Fibroblast of mammary gland (primary cell): ENCODE results near the gene STK39.
"Not testable (repeated sequence)": the region's sequence is repeated elsewhere in the genome, so short reads cannot be mapped to it uniquely, and the experiment has no call there.

ENCODE experiments used
- DNase-seq: peaks from one replicate; pipeline ENCODE4 v3.0.0-alpha.2; 2010; ENCODE audit warnings: low read depth
- H3K4me3 ChIP-seq: 2 replicates; pipeline ENCODE4 v1.5.1; 2011; ENCODE audit warnings: low read depth, mild to moderate bottlenecking, low read length, moderate library complexity; ENCODE audit not compliant: control insufficient read depth
- TF ChIP-seq, protein P1 (sequence below): conservative IDR thresholded peaks from 2 replicates; pipeline ENCODE4 v1.5.1; 2011; ENCODE audit warnings: low read depth, low read length, inconsistent platforms; ENCODE audit not compliant: control insufficient read depth, insufficient read depth

The STK39 gene

DNA sequence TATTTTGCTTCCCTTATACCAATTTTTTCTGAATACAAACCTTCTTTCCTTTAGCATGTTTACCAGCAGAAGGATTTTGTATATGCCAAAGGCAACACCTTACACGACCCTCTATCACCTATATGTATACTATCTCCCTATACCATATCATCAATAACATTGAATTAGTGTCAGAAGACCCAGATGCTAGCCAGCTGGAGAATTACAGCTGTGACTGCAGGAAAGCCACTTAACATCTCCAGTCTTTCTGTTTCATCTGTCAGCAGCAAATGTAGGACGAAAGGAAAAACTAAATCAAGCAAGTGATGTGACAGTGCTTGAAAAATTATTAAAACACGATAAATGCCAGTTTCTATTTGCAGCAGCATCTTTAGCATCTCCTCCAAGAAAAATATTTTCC, 193.7 kb downstream of the STK39 start:
- H3K4me3 ChIP-seq = no peak overlapping the region
- TF ChIP-seq, protein P1, sequence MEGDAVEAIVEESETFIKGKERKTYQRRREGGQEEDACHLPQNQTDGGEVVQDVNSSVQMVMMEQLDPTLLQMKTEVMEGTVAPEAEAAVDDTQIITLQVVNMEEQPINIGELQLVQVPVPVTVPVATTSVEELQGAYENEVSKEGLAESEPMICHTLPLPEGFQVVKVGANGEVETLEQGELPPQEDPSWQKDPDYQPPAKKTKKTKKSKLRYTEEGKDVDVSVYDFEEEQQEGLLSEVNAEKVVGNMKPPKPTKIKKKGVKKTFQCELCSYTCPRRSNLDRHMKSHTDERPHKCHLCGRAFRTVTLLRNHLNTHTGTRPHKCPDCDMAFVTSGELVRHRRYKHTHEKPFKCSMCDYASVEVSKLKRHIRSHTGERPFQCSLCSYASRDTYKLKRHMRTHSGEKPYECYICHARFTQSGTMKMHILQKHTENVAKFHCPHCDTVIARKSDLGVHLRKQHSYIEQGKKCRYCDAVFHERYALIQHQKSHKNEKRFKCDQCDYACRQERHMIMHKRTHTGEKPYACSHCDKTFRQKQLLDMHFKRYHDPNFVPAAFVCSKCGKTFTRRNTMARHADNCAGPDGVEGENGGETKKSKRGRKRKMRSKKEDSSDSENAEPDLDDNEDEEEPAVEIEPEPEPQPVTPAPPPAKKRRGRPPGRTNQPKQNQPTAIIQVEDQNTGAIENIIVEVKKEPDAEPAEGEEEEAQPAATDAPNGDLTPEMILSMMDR = no peak
- no peak for DNase-seq

DNA sequence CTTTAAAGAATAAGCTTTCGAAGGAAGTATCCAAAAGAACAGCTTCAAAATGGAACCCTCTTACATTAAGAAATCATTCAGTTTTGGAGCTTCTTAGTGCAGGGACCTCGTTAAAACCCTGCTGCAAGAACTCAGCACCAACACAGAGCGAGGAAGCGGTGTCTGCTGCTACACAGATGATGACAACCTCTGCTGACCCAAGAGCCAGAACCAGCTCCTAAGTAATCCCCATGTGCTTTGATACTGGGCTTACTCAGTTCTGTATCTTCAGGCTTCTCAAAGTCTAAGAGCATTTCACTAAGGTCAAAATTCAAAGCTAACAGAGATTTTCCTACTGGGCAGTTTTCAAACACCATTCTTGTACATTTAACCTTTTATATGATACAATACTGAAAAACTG, 194.6 kb downstream of the STK39 start:
- no peak for DNase-seq
- H3K4me3 ChIP-seq = no peak overlapping the region
- TF ChIP-seq, protein P1 = no peak

GRCh38 chr2:168050377-168050776, 197.0 kb downstream of the STK39 start:
- no peak for DNase-seq
- TF ChIP-seq, protein P1 = no peak
- no peak overlapping the region for H3K4me3 ChIP-seq

DNA sequence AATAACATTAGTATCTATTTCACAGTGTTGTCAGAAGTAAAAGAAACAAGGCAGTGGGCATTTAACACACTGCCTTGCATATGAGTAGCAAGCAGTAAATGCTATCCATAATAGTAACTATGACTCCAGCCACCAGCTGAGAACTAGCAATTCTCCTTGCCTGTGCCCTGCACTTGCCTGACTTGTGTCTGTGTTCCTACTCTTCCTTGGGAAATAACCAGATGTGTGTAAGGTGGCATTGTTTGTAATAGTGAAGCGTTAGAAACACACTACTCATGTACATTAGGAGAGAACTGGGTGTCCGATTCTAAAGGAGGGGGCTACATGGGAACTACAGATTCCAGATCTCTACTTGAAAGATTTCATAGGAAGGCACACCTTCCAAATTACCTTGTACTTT, 197.8 kb downstream of the STK39 start:
- TF ChIP-seq, protein P1 = no peak
- no peak overlapping the region for H3K4me3 ChIP-seq
- no peak for DNase-seq

DNA sequence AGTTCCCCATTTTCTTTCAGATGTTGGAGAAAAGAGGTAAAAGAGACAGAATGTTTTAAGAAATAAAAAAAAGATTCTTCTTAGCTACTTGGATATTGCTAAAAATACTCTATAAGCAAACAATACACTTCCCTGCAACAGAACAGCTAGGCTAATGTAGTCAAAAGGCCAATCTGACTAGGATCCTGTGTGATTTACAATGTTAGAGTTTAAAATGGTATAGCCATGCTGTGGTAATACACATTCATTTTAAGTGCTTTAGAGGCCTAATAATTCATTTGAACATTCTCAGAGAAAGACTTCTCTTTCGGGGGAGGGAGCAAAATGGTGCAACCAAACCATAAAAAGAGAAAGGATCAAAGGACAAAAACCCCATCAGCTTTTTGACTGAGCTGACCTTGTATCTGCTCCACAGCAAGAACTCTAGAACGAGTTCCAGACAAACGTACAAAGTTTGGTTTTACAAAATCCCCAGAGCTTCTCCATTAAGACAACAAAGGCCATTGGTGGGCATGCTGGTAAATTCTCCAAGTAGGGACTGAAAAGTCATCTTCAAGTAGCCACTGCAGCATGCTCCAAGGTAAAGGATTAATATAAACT, 200.2 kb downstream of the STK39 start:
- no peak overlapping the region for H3K4me3 ChIP-seq
- TF ChIP-seq, protein P1 = no peak
- DNase-seq = no peak

- TF ChIP-seq, protein P1 = no peak
Observed at GRCh38 chr2:168044579-168044978, 202.8 kb downstream of the STK39 start.

DNA sequence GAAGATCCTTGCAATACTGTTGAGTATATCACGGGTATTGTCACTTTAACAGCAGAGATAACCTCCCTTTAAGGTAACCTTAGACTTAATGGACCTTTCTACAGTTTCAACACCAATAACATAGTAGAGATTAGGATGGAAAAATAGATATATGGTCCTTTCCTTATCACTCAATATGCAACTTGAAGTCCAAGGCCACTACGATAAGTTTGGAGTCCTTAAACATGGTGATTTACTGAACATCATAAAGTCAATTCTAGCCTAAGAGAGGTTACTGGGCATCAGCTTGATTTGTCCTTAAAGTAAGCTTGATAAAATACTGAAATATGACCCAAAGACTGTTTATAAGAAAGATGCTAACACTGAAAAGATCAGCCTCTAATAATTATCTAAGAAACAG, 203.2 kb downstream of the STK39 start:
- DNase-seq = no peak
- TF ChIP-seq, protein P1 = no peak

More at GRCh38 chr2:168044579-168044978, 202.8 kb downstream of the STK39 start:
- H3K4me3 ChIP-seq = no peak overlapping the region
- DNase-seq = no peak

GRCh38 chr2:168042127-168042824, 205.1 kb downstream of the STK39 start:
- H3K4me3 ChIP-seq, DNase-seq: not testable (repeated sequence)

More for the DNA sequence above, 203.2 kb downstream of the STK39 start:
- no peak overlapping the region for H3K4me3 ChIP-seq
